ENCODE results near the gene KRT33B. TPM values are rescaled to one million over a fixed set of nuclear protein-coding genes. Genes with fewer than 3 reads are reported as not detected.

Gene KRT33B
- total RNA-seq, 3 donors from 2014 or later = not detected

GRCh38 chr17:41329279-41329948 is 40.2 kb downstream of the KRT33B start:
- Histone ChIP-seq H3K27ac (no peak overlapping the region), H3K36me3 (no peaks in the 10 kb centered on the region), H3K27me3 (no peaks in the 10 kb centered on the region), H3K9me3 (no peaks in the 10 kb centered on the region), H3K4me3 (no peak overlapping the region), H3K4me1 (no peaks in the 10 kb centered on the region)
- no peak for DNase-seq (ENCODE audit: low spot score in 2 of 2)
- no peak for TF ChIP-seq POLR2AphosphoS5 (IDR thresholded peaks at IDR 0.05)
- TF ChIP-seq CTCF (IDR thresholded peaks at IDR 0.05) = peak in 2 of 3 donors; percentile 52 to 54
- intact Hi-C loops (cut with DNase I; ENCODE audit: low total_unique reads) = no loop called here

GRCh38 chr17:41328207-41328606 is 41.4 kb downstream of the KRT33B start:
- no peak overlapping the region for H3K4me3 ChIP-seq
- H3K36me3 ChIP-seq = no peaks in the 10 kb centered on the region
- DNase-seq (ENCODE audit: low spot score in 2 of 2) = no peak
- H3K9me3 ChIP-seq = no peaks in the 10 kb centered on the region
- H3K27me3 ChIP-seq = no peaks in the 10 kb centered on the region
- intact Hi-C loops (cut with DNase I; ENCODE audit: low total_unique reads) = no loop called here
- TF ChIP-seq CTCF (IDR thresholded peaks at IDR 0.05) (no peak), POLR2AphosphoS5 (IDR thresholded peaks at IDR 0.05) (no peak), POLR2A (IDR thresholded peaks at IDR 0.05) (no peak)
- H3K27ac ChIP-seq = no peak overlapping the region
- no peaks in the 10 kb centered on the region for H3K4me1 ChIP-seq

GRCh38 chr17:41327411-41328120 is 42.0 kb downstream of the KRT33B start:
- Histone ChIP-seq H3K9me3 (no peaks in the 10 kb centered on the region), H3K4me3 (no peak overlapping the region), H3K4me1 (no peaks in the 10 kb centered on the region), H3K27me3 (no peaks in the 10 kb centered on the region), H3K27ac (no peak overlapping the region), H3K36me3 (no peaks in the 10 kb centered on the region)
- intact Hi-C loops (cut with DNase I; ENCODE audit: low total_unique reads) = no loop called here
- TF ChIP-seq POLR2AphosphoS5 (IDR thresholded peaks at IDR 0.05) = no peak
- TF ChIP-seq CTCF (IDR thresholded peaks at IDR 0.05) = no peak
- TF ChIP-seq POLR2A (IDR thresholded peaks at IDR 0.05) = no peak
- no peak for DNase-seq (ENCODE audit: low spot score in 2 of 2)

- H3K4me1 ChIP-seq = no peaks in the 10 kb centered on the region
- H3K4me3 ChIP-seq = no peak overlapping the region
- no peaks in the 10 kb centered on the region for H3K9me3 ChIP-seq
- no peak for DNase-seq (ENCODE audit: low spot score in 2 of 2)
- no peaks in the 10 kb centered on the region for H3K36me3 ChIP-seq
- intact Hi-C loops (cut with DNase I; ENCODE audit: low total_unique reads) = no loop called here
- H3K27me3 ChIP-seq = no peaks in the 10 kb centered on the region
- no peak overlapping the region for H3K27ac ChIP-seq
- no peak for TF ChIP-seq CTCF (IDR thresholded peaks at IDR 0.05)
- TF ChIP-seq POLR2AphosphoS5 (IDR thresholded peaks at IDR 0.05) = no peak
- TF ChIP-seq POLR2A (IDR thresholded peaks at IDR 0.05) = no peak
These were observed 43.2 kb downstream of the KRT33B start for GRCh38 chr17:41326173-41327145.
